LoVo (cell line): ENCODE measurements around the gene NPAS2.

Experiments
- DNase-seq: peaks from one replicate; pipeline ENCODE4 v3.0.0-alpha.2; 2016; ENCODE audit warnings: low spot score

Gene NPAS2

DNA sequence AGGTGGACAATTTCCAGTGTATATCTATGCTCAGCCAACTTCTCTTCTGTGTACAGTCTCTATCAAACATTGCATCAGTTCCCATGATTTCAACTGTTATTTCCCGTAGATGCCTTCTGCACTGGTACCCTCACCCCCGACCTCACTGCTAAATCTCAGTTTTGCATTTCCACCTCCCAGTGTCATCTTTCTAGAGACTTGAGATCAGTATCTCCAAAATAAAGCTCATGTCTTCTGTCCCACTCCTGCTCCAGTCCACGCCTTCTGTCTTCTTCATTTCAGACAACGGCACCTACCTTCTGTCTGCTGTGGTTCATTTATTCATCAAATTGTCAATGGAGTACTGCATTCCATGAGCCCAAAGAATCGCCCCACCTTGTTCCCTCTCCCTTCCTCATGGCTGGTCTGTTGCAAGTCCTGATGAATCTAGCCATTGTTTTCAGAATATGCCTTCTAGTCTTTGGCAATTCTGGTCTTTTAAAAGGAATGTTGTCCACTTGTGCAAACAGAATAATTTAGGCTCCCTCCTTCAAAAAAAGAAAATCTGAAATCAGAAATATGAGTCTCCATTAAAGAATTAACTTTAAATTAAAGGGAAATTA is 23.3 kb upstream of the NPAS2 start:
- DNase-seq: no peak

DNA sequence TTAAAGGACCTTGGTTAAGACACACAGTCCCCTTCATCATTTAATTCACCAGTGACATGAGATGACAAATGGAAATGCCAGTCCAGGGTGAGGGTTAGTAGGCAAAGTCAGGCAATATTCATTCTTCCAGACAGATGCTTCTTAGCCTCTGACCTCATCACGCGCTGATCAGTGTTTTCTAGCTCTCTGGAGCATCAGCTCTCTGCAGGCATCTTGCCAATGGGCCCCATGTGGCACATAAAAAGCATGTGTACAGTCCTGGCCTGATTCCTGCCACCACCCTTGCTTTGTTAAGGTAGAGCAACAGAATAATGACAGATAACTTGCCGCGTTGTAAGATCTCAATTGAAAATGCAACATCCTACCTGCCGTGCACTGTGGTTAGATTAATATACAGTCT is 20.3 kb upstream of the NPAS2 start:
- no peak for DNase-seq

DNA sequence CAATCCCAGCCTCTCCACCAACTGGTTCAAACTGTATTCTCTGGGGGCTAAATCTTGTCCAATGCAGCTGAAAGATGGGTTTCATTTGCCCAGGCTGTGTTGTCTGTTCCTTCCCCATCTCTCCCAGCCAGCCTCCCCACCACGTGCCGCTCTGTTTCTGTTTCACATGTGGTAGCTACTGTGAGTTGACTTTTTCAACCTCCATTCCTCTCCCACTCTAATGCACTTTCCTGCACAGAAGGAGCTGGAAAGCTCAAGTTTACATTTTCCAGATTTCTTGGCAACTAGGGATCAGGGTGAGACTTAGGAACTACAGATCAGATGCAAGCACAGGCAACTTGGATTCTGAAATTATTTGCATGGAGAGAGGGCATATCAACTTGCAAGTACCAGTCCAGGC is 19.0 kb upstream of the NPAS2 start:
- no peak for DNase-seq

DNA sequence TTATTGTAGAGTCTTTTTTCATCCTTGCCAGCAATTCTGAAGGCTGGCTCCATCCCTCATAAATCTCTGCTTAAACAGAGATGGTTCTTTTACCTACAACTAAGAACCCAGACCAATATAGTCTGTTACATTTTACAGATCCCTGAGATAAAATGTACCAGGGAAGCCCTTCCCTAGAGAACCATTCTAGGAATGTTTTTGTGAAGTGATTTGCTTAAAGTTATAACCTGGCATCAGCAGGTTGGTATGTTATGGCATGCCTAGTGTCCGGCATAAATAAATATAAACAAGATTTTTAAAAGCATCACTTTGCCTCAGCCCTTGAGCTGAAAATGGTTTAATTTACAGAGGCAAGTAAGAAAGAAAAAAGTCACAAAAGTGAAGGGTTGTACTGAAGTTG is 18.5 kb upstream of the NPAS2 start:
- no peak for DNase-seq

DNA sequence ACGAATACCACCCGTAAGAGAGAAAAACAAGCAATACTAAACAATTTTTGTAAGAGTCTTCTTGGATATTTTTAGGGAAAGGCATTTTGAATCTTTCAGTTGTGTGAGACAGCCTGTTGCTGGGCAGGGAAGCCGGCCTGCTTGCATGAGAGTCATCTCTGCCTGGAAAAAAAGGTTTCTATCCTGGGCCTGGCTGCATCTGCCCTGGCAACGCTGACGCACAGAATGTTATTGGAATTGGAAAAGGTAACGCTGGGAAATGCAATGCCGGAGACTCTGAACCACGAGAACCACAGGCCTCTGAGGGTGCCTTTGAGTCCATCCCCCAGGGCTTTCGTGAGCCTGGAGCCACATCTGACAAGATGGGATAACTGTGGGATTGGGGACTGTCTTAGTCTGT is 17.9 kb upstream of the NPAS2 start:
- DNase-seq: no peak

DNA sequence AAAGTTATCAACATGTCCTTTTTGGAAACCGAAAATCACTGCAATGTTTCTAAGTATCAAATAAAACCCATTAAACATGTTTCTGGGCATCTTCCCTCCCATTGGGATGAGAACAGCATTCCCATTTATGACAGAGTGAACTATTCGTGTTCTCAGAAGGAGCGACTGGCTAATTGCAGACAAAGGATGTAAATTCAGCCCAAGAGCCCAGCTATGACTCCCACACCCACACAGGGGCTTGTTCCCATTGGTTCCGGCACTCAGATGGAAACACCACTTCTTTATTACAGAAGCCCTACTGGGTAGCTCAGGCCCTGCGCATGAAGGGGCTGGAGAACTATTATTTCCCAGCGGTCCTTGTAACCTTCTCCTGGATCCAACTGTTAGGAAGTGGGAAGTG is 16.6 kb upstream of the NPAS2 start:
- DNase-seq: no peak

DNA sequence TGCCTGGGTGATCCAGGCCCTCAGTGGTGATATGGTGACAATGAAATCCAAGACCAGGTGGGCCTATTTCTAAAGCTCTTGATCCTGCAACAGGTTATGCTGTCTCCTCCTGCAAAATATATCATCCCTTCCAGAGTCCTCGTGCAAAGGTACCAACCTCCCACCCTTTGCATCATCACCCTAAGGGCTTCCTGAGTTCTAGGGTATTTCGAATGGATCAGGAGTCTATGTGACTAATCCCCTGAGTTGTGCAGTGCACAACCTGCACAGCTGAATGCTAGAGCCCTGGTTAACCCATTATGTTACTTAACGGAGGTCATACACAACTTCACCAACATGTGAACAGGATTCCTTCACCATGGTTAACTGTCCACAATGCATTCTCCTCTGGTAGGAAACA is 13.4 kb upstream of the NPAS2 start:
- no peak for DNase-seq

DNA sequence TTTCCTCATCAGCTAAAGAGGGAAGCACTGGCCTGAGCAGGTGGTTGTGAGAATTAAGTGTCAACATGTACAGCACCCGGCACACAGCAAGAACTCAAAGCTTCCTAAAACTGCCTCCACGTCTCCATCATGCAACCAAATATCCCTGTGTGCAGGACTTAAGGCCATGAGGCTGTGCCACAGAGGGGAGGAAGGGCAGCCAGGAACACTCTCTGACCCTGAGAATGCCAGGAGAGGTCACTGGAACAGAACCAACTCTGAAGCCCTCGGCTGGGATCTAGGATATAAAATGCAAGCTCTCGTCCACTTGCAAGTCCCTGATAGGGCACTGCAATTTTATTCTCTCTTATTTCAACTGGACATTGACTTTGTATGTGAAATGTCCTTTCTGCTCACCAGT is 12.2 kb upstream of the NPAS2 start:
- DNase-seq: no peak

DNA sequence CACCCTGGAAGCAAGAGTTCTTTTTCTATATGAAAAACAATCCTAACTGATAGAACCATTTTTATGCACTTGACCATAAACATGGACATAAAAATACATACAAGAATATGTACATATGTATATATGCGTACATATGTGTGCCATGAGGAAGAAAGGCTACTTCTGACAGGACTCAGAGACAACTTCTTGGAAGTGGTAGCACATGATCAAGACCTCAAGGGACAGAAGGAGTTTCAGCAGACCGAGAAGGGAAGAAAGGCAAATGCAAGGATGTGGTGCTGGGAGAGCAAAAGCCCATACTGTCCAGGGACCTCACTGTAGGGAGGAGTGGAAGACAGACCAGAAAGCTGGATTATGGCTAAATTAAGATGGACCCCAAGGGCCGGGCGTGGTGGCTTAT is 11.4 kb upstream of the NPAS2 start:
- no peak for DNase-seq

DNA sequence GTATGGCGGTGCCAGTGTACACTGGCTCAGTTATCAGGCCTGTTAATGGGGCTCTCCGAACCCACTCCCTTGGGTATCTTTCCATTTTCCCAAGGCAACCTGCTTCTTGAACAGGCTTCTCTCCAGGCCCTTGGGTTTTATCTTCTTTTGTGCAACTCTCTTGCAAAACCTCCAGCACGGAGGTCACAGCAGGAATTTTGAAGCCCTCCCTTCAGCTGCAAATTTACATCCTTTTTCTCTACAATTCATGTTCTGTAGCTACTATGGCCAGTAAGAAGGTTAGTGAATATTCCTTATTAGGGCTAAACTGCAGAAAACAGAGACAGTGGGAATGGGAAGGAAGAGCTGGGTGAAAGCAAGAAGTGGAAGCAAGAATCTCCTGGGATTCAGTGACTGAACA is 10.4 kb upstream of the NPAS2 start:
- no peak for DNase-seq

DNA sequence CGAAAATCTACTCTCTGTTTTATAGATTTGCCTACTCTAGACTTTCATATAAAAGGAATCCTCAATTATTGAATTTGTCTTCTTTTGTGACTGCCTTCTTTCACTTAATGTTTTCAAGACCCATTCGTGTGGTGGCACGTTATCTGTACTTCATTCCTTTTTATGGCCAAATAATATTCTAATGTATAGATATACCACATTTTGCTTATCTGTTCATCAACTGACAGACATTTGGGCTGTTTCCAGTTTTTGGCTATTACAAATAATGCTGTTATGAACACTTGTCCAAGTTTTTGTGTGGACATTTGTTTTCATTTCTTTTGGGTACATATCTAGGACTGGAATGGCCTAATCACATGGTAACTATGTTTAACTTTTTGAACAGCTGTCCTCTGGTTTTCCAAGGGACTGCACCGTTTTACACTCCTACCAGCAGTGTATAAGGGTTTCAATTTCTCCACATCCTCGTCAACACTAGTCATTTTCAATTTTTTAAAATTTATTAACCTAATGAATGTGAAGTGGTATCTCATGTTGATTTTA is 9.3 kb upstream of the NPAS2 start:
- no peak for DNase-seq

DNA sequence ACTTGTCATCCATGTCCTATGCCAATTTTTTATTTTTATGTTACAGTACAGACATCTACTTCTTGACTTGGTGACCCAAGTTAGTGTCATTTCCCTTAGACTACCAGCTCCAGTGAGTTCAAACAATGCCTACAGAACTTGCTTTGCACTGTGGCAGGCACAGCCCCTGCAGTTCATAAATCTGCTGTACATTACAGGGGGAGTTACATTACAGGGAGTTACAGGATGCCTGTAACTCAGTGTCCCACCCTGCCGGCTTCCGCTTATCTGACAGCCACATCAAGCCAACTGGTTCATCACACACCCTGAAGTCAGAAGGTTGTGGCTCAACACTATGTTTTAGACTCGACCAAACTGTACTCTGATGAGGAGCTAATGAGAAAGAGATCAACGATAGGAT is 7.8 kb upstream of the NPAS2 start:
- DNase-seq: no peak

DNA sequence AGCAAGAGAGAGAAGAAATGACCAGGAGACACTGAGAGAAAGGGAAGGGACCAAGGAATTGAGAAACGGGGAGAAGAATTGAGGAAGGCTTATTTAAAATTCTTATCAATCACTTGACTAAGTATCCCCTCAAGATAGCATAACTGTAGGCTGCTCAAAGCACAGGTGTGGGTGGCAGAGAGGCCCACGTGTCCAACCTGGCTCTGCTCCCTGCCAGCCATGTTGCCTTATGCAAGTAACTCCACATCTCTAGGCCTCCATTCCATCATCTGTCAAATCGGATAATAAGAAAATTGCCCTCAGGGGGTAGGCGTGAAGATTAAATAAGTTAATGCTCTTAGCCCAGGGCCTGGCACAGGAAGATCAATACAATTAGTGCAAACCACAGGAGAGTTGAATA is 7.4 kb upstream of the NPAS2 start:
- DNase-seq: no peak

DNA sequence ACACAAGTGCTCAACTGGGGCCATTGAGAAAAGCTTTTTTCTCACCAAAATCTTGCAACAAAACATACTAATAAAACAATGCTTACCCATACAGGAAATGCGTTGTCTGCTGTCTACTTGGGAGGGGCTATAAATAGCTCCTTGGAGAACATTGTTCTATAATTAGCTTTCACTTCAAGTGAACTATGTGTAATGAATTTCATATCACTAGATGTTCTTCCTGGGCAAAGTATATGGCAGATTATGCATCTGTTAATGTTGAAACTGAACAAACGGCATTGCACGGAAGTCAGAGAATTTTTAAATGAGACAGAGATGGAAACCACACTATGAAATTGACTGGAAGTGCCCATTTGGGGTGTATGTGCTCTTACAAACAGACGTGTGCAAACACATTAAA is 6.4 kb upstream of the NPAS2 start:
- DNase-seq: no peak

DNA sequence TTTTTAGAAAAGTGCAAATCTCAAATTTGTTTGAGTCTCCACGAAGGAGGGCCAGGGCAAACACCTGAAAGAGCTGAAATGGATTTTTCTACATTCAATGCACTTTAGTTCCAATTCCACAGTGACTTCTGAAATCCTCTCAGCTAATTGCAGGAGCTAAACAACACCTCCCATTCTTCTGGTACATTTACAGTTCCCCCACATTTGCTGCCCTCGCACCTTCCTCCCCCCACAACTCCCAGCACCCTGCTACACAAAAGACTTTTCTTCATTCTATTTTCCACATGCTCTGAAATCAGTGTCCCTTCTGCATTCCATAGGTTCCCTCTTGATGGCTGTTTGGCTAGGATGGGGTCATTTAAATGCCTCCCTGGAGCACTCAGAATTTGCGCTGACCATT is 5.9 kb upstream of the NPAS2 start:
- DNase-seq: no peak

DNA sequence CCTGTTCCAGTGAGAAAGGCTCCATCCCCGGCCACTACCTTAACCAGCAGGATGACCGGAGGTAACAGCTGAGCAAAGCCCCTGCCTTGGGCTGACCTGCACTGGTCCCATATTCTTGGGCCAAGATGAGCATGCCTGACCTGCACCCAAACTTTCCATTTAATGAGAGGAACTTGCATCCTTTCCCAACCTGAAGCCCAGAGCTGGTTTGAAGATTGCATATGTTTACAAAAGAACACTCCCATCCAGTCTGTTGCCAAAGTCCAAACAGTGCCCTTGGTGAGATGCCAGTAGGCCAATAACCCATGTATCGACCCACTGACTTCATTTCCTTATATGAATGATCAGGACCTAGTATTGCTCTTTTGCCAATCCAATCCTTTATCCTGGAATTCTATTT is 5.5 kb upstream of the NPAS2 start:
- no peak for DNase-seq

DNA sequence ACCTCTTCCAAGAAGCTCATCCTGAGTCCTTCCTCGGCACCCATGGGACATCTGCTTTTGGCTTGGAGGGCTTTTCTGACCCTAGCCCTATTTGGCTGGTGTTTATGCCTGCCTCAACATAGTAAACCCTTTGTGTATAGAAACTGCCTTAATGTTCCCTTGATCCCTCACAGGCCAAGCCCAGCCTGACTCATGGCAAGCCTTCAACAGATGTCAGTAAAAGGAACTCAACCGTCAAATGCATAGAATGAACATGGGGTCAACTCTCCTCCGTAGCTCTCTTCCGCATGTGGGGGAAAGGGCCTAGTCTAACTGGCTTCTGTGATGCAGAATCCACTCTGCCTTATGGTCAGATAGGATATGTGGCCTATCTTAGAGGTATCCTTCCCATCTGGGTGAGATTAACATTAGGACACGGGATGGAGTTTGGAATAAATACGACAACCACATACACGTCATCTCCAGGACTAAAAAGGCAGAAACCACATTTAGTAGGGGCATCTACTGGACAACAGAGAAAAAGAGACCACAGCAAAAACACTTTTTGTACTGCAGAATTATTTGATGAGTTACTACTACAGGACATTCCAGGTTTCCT is 2.5 kb upstream of the NPAS2 start:
- no peak for DNase-seq

DNA sequence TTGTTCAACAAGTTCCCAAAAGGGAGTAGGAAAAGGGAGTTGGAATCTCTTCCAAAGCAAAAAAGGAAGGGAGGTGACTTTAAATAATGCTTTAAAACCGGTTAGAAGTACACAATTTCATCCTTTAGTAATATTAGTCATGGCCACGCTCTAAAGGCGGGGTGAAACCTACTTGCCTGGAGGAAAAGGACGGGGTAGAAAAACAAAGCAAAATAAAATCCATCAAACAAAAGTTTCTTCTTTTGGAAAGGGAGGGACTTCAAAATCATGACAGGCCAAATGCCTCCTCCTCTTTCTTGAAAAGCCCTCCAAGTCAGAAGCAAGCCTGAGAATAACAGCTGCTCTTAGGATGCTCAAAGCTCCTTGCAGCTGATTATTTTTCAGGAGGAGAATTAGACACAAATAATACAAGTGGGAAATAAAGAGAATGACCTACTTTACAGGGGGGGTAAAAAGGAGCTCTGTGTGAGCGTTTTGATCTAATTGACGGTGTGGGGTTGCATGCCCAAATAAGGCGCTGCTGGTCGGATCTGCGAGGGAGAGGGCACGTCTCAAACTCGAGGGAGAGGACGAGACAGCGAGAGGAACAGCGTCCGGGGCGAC is 1.8 kb upstream of the NPAS2 start:
- DNase-seq: no peak

DNA sequence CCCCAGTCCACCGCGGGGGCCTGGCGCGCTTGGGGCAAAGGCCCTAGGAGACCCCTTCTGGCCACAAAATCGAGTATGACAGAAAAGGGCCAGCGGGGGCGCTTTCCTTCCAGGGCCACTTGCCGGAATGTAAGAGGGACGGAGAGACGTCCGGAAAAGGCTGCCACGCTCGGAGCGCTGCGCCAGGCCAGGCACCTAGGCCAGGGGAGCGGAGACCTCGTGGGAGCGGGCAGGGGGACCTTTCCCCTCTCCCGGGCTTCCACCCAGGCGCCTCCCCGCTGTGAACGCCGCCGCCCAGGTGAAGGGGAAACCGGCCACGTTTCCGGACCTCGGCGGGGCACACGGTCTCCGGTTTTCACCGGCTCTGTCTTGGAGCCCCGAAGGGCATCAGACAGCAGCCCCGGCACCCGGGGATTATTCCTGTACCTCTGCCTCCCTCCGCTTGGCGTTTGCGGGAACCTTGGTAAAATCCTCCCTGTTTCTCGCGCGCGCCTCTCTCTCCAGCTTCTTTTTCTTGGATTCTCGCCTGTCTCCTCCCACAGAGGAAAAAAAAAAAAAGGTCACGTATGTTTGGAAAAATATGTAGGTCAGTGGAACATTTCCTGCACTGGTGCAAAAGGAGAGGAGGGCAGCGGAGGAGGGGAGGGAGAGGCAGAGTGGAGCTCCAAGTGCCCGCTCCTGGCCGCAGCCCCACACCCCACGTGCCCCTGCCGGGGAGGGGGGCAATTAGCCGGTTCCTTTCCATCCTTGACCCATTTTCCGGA is 1.2 kb upstream of the NPAS2 start:
- DNase-seq: peak; percentile 30

DNA sequence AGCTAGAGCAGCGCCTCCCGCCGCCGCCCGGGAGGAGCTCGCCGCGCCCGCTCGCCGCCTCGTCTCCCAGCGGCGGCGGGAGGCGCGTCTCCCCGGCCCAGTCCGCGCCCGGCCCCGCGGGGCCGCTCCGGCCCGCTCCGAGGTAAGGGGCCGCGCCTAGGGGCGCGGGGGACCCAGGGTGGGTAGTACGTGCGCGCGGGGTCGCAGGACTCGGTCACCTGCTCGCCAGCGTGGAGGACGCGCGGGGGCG is 259 bp downstream of the NPAS2 start:
- DNase-seq: no peak

DNA sequence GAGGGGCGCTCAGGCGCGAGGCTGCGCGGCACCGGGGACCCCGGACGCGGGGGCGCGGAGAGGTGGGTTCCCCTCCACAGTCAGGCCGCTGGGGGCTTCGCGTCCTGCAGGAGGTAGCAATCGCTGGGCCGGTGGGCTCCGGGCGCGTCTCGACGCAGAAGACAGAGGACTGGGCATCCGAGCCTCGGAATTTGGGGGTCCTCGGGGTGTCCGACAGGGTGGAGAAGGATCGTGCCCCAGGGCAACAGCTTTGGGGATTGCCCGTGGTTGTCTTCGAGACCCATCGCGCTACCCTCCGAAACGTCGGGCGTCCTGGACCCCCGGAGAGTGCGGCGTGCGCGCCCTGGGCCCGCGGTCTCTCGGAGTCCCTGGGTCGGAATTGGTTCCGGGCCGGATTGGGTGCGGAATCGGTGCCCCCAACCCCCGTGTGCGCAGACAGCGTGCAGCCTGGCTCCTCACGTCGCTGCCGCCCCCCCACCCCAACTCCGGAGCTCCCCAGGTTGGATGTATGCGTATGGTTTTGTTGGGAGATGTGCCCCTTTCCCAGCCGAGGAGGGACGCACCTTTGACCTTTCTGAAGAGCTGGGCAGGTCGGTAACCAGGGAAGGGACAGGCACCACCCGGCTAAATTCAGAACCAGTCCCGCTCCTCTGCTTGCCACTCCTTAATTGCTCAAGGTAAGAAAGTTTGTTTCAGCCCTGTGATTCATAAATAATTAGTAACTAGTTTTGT is 750 bp downstream of the NPAS2 start:
- no peak for DNase-seq

DNA sequence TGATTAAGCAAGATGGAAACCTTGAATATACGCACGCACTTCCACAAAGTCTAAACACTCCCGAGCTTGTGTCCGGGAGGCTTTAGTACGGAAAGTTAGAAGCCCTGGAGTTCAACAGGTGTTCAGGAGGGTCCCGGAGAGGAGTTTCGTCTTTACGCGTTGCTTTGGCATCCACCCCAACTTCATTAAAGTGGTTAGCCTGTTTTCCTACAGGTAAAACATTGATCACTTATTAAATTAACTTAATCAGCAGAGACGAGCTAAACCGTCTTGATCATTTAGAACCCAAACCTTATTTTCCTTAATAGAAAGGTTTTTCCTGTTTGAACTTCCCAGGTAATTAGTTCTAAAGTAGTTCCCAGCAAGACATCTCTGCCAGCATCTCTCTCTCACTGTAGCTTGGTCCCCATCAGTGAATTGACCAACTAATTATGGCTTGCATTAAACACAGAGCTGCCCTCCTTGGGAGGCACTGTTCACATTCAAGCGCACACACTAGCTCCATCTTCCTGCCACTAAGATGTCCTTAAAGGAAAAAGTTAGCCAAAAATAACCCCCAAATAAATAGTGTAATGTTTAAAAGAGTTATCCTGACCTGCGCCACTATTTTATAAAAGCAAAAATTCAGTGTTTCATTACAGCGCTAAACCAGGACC is 1.4 kb downstream of the NPAS2 start:
- DNase-seq: no peak
